ENCODE data around the gene CD14.
"Not testable (repeated sequence)": the region's sequence is repeated elsewhere in the genome, so short reads cannot be mapped to it uniquely, and the experiment has no call there.

CD14 gene

DNA sequence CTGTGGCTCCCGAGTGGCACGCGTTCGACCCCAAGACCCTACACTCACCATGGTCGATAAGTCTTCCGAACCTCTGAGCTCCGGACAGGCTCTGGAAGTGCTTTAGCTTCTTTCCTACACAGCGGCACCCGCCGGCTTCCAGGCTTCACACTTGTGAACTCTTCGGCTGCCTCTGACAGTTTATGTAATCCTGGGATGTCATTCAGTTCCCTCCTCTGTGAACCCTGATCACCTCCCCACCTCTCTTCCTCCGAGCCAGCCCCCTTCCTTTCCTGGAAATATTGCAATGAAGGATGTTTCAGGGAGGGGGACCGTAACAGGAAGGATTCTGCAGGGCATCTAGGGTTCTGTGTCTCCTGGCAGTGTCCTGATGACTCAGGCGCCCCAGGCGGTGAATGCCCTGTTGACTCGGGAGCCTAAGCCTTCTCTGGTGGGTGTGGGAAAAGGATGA is at the start of gene CD14:
Gene CD14 (minus strand): TSS at position 155 of the 451 bp plus-strand sequence. CDS start 104 bp downstream, at position 51.
- DNase-seq, result no peak

DNA sequence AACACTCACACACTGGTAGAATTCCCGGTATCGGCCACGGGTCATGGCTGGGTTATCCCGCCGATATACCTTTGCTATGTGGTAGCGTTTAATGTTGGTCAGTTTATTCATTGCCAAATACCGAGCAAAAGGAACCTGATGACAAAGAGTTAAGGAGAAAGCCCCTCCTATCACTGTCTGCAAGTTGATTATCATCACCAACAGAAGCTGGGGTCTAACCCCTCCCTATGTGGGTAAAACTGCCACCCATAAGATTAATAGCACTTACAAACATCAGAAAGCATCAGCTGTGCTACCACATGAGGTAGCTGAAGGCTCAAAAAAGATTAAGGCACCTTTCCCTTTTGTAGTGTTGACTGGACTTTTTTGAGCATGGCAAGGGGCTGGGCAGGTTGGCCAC is 46.0 kb upstream of the CD14 start:
- DNase-seq, result no peak

DNA sequence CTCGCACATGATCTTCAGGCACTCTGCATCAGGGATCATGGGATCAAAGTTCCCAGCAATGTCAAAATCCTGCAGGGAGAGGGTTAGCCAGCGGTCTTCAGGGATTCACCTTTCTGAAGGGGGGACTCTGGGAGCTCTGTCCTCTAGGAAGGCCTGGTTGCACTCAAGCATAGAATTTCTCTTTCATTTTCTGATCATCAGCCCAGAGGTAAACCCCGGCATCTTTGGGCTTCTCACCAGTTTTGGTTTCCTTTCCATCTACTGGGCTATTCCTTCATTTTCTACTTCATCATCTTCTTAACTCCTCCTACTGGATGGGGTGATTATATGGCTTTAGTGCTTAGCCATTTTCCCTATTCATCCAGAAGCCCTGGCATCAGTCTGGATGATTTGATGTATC is 45.0 kb upstream of the CD14 start:
- DNase-seq, result no peak

DNA sequence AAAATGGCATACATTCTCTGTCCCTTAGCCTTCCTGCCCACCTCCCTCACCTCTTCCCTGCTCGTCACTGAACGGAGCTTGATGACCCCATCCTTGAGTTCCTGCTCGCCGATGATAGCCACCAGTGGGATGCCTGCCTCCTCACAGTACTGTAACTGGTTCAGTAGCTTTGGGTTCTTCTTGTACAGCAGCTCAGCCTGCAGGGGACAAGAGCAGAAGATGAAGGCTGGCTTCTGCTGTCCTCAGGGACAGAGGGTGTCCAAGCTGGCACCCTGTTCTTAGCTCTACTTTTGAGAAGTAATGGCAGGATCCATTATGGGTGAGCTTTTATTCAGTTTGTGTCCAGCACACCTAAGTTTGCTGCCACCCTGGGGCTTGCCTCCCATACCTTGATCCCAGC is 41.7 kb upstream of the CD14 start:
- no peak for DNase-seq

DNA sequence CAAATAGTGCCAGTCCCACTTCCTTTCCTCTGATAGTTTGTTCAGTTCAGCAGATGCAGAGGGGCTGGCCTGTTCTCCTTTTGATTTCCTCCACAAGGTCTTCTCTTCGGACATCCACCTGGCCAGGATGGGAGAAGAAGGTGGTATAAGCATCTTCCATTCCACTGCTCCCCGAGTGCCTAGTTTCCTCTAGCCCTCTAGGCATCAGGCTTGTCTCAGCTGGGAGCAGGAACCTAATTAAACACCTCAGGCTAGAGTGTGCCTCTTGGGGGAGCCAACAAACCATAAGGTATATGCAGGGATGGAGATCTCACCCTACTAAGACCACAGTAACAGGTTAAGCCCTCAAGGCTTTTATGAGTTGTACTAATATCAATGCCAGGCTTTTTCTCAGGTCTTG is 41.2 kb upstream of the CD14 start:
- DNase-seq, result no peak

DNA sequence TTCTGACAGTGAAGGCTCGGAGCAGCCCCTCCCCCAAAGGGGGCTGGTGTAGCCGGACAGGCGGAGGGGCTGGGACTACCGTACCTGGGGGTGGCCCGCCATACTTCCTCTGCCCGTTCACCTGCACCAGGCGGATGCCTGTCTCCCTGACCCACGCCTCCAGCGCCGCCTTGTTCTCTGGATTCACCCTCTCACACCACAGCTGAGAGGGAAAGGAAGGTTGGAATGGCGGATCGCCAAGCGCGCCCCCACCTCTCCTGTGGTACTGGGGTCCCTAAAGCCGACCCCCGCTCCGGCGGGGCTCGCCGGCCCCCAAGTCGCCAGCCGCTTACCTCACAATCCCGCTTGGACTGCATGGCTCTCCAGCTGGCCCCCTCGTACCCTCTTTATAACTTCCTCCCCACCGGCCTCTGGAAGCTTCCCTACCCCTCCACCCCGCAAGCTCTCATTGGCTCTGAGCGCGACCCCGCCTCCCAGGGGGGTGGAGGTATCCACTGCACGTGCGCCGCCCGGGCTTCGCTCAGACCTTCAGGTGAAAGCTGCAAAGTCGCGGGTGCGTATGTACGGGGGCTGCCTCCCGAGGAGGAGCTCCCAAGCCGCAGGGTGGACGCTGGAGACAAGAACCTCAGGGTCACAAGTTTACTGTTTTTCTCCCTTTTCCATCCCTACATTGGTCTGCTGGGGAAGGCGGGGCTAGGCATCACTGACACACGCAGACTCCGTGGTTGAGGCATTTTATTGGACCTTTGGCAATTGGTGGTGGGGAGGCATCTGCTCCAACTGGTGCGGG is 40.4 kb upstream of the CD14 start, which contains the start of gene DND1:
Gene DND1 (minus strand): TSS at position 390 of the 790 bp plus-strand sequence. CDS start 34 bp downstream, at position 356.
- no peak for DNase-seq

DNA sequence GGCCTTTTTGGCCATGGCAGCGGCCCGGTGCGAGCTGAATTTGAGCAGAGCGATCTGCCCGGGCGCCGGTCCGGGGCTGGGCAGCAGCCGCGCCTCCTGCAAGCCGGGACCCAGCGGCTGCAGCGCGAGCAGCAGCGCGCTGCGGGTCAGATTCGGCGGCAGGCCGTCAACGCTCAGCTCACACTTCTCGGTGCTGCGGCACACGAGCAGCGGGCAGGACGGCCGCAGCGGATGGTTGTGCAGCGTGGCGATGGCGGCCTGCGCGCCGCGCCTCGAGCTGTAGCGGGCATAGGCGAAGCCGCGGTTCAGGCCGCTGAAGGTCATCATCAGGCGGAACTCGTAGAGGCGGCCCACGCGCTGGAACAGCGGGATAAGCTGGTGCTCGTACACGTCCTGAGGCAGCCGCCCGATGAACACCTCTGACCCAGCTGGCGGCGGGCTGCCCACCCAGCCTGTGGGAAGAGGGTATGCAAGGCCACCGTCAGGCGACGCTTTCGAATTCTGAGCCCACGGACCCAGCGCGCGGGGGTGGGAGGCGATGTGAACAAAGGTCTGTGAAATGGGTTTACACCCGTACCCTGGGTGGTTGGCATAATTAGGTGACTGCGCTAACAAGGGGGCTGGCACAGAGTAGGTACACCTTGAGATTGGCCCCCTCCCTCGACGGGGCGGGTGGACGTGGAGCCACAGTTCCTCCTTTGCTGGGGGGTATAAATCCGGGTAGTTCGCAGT is 39.6 kb upstream of the CD14 start:
- DNase-seq, result no peak

DNA sequence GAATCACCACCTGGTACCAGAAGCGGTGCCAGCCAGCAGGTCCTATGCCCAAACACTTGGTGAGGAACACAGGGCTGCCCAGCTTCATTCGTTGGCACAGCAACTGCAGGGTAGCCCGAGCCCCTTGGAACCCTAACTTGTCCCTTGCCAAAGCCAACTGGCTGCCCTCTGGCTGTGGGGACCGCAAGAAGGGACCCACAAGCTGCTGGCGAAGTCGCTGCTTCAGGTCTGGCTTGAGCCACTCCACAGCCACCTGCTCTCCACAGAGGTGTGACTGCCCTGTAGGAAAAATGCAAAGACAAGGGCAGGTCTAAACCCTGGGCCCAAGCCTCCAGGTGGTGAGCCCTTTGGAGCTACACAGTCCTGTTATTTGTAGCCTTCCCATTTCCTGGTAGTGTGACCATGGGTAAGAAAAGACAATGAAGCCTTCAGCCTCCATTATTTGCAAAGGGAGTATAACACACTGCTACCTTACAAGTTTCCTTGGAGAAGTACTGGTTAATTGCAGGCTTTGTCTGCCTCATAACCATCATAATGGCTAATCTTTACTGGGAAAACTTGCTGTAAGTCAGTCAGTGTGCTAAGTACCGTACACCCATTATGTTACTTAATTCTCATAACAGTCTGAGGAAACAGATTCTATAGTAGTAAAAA is 38.6 kb upstream of the CD14 start:
- no peak for DNase-seq

DNA sequence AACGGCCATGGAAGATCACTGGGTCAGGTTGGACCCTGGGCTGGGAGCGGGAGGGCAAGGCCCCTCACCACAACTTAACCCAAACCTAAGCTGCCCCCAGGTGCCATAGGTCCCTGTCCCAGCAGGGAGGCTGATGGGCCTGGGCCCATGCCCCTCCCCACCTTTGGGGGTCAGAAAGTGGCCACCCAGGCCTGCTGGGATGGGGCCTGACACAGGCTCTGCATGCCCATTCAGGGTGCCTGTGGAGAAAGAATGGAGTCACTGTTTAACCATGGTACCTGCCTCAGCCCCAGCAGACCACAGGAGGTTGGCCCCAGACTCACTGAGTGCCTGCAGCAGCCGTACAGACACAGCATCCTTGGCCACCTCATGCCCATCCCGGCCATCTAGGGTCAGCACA is 38.1 kb upstream of the CD14 start:
- DNase-seq, result not testable (repeated sequence)

DNA sequence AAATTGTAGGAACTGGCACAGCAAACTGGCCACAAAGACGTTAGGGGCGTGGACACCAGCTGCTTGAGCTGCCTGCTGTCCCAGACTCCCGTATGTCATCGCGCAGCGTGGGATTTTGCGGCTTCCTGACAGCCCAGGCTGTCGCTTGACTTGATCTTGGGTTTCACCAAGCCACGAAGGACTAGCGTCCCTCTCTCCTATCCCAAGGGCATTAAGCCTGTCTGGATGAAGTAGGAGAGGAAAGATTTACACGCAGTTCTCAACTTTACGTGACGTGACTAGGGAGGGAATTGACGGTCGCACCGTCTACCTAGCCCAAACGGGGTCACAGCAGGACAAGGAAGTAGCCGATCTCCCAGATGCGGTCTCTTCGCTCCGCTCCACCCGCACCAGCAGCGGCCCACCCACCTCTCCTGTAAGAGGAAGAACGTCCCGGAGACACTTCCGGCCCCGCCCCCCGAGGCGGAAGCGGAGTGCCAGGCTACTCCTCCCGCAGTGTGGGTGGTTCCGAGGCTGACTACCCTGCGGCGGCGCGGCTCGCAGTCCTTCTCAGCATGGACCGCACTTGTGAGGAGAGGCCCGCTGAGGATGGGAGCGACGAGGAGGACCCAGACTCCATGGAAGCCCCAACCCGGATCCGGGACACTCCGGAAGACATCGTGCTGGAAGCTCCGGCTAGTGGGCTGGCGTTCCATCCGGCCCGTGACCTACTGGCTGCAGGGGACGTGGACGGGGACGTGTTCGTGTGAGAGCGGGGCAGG is 31.6 kb upstream of the CD14 start, which contains the start of gene WDR55:
Gene WDR55 (plus strand): TSS at position 546 of the 761 bp plus-strand sequence. CDS start 9 bp downstream, at position 555.
- peak; percentile 95 for DNase-seq

DNA sequence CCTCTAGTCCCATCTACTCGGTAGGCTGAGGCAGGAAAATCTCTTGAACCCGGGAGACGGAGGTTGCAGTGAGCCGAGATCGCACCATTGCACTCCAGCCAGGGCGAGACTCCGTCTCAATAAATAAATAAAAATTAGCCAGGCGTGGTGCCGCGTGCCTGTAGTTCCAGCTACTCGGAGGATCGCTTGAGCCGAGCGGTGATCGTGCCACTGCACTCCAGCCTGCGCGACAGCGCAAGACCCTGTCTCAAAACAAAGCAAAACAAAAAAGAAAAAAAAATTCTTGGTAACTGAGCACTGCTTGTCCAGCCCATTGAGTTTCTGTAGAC is 31.0 kb upstream of the CD14 start:
- DNase-seq, result no peak

DNA sequence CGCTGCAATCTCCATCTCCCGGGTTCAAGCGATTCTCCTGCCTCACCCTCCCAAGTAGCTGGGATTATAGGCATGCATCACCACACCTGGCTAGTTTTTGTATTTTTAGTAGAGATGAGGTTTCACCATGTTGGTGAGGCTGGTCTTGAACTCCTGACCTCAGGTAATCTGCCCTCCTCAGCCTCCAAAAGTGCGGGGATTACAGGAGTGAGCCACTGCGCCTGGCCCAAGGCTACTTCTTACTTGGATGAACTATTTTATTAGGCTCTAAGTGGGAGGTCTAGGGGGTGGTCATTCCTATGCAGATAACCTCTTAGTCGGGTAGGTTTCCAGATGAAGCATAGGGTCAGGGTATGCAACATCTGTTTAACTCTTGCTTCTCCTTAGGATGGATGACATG is 27.4 kb upstream of the CD14 start:
- DNase-seq, result not testable (repeated sequence)

DNA sequence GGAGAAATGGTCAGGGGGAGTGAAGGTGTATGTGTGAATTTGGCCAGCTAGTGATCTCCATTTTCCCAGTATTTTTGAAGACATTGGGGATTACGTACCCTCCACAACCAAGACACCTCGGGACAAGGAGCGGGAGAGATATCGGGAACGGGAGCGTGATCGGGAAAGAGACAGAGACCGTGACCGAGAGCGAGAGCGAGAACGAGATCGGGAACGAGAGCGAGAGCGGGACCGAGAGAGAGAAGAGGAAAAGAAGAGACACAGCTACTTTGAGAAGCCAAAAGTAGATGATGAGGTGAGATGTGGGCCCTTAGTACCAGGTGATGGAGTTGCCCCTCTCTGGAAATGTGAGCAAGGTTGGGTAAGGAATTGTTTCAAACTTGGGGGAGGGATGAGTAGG is 25.9 kb upstream of the CD14 start:
- no peak for DNase-seq

DNA sequence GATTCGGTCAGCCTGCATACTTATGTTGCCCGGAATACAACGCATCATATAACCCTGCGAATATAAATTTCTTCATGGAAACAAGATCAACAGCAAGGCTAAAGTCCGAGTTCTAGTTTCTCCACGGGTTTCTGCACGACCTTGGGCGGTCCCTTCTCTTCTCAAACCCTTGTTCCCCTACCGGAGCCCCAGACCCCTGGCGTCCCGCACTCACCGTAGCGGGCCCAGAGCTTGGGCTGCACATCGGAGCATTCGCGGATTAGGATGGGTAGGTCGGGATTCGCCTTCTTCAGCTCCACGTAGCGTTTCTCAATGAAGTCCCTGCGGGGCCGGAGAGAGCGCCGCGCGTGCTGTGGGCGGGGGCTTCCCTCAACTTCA is 14.1 kb upstream of the CD14 start:
- no peak for DNase-seq

DNA sequence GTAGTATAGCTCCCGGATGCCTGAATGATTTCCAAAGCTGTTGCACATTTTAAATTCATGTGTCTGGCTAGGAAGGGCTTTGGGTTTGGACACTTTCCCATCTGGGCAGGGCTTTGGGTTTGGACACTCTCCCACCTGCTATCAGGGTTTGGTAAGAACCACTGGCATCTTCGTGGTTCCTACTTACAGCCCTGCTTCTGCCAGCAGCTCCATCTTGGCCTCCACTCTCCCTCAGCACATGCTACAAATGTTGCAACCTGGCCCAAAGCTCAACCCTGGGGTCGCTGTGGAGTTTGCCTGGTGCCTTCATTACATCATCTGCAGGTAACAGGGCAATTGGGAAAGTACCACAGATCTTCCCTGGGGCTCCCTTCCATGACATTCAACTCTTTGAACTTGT is 9.7 kb upstream of the CD14 start:
- no peak for DNase-seq

DNA sequence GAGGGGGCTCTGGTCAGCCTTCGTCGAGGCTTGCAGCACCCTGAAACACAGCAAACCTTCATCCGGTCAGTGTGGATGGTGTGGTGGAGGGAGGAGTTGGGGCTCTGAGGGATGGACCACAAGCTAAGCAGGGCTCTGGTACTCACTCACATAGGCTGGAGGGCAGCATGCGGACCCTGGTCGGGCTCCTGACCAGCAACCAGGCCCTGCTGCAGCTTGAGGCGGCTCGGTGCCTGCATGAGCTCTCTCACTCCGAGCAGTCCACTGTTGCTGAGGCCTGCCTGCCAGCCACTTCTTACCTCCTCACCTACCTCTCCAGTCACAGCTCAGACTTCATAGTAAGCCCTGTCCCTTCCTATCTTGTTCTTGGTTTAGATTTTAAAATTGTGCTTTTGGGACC is 8.7 kb upstream of the CD14 start:
- no peak for DNase-seq

DNA sequence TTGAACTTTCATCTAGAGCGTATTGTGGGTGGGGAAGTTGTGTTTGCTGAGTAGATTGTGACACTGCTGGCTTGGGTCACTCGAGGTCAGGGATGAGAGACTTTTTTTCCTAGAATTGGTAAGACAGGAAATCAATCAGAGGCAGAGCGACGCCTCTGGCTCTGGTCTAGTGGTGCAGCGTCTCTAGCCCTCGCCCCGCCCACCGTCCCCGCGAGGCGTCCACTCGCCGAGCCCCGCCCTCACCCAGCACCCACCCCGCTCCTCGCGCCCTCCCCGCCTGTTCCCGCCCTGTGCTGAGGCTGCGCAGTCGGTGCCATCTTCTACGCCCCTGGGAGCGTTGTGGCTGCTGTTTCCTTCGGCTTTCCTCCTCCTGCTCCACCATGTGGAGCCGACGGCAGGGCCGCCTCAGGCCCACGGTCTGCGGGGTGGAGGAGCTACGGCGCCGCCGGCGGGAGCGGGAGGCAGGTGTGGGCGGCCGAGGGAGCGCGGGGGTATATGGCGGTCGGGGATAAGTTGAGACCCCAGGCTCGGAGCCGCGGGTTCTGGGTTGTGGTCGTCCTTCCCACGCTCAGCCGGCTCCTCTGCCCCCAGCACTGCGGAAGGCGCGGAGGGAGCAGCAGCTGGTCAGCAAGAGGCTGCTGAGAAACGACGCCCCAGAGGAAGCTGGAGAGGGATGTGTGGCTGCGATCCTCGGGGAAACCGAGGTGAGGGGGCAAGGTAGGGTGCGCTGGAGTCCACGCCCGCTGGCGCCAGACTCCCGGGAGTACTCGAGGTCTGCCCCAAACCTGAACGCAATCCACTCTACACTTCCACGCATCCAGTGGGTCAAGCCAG is 6.4 kb upstream of the CD14 start, which contains the start of gene TMCO6:
Gene TMCO6 (plus strand): TSS at position 304 of the 834 bp plus-strand sequence. CDS start 77 bp downstream, at position 381.
- peak; percentile 97 for DNase-seq

DNA sequence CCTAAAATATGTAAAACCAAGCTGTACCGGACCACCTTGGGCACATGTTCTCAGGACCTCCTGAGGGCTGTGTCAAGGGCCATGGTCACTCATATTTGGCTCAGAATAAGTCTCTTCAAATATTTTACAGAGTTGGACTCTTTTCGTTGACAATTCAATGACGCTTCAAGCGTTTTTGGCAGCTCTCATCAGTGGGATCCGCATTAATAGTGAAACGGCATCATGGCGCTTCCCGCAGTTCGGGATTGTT is 5.8 kb upstream of the CD14 start:
- DNase-seq, result not testable (repeated sequence)

DNA sequence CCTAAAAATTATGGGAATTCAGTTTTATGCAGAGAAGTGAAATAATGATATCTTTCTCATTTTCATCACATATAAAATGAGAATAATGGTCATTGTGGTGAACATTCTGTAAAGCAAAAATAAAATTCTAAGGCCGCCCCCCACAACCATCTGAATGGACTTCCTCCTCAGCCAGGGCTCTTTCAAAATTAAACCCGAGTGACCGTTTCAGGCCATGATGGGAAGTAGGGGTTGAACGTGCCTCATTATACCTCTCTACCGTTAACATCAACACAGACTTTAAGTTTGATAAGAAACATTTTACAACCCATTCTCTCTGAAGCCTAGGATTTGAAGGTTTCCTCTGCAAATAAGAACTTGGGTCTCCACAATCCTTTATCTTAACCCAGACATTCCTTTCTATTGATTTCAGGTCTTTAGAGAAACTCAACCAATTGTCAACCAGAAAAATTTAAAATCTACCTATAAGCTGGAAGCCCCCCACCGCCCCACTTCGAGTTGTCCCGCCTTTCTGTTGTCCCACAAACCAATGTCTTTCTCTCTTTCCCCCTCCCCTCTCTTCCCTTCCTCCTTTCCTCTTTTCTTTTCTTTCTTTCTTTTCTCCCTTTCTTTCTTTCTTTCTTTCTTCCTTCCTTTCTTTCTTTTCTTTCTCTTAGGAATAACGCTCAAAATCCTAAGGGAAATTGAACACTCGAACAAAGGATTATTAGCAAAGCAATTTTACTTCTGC is 4.6 kb upstream of the CD14 start:
- DNase-seq, result no peak

DNA sequence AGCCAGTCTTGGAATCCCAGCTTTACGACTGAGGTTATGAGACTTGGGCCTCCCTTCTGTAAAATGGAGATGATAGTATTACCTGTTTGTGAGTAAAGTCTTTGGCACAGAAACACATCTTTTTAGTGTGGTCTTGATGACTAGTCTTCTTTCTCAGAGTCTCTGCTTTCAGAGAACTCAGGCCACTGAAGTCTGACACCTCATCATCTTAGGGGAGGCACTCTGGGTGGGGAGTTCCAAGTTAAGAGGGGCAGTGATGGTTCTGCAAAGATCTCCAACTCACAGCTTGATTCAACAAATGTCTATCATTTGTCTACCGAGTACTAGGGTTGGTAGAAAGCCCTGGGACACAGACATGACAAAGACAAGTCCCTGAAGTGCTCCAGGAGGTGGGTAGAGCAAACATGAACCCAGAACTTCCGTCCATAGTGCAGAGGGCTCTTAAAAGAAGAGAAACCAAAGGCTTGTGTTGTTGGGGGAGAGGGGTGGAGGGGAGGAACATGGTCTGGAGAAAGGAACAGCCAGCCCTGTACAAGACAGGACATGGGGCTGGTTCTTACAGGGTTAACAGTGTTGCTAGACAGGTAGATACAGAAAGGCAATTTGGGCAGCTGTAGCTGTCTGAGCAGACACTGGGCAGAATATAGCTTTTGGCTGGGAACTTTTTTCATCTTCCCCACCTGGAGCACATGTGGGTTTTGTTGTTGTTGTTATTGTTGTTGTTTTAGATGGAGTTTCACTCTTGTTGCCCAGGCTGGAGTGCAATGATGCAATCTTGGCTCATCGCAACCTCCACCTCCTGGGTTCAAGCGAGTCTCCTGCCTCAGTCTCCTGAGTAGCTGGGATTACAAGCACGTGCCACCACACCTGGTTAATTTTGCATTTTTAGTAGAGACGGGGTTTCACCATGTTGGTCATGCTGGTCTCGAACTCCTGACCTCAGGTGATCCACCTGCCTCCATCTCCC is 2.6 kb upstream of the CD14 start:
- no peak for DNase-seq

All from activated CD8-positive, alpha-beta memory T cell treated with anti-CD3 and anti-CD28 coated beads, Interleukin-2, amount 50 U/mL, for 4 hours (primary cell).